Chondrocyte (in vitro differentiated cells): ENCODE measurements around the gene STK24. TPM values are rescaled to one million over a fixed set of nuclear protein-coding genes. Genes with fewer than 3 reads are reported as not detected.

ENCODE experiments used
- DNase-seq: peaks from one replicate; pipeline ENCODE4 v3.0.0; 2021; ENCODE audit warnings: mixed read lengths, low spot score
- H3K27ac Mint-ChIP-seq: one replicate; pipeline ENCODE4 v1.8.0; 2021; ENCODE audit warnings: mild to moderate bottlenecking, moderate library complexity, mixed read lengths; ENCODE audit not compliant: unreplicated experiment
- H3K27me3 Mint-ChIP-seq: 2 replicates; pipeline ENCODE4 v1.8.0; 2021; ENCODE audit warnings: low read depth, mixed read lengths
- H3K36me3 Mint-ChIP-seq: 2 replicates; pipeline ENCODE4 v1.8.0; 2021; ENCODE audit warnings: low read depth, mixed read lengths
- H3K4me1 Mint-ChIP-seq: 2 replicates; pipeline ENCODE4 v1.8.0; 2021; ENCODE audit warnings: low read depth, mild to moderate bottlenecking, mixed read lengths
- H3K4me3 Mint-ChIP-seq: one replicate; pipeline ENCODE4 v1.8.0; 2021; ENCODE audit warnings: mild to moderate bottlenecking, moderate library complexity, mixed read lengths; ENCODE audit not compliant: unreplicated experiment
- H3K9me3 Mint-ChIP-seq: 2 replicates; pipeline ENCODE4 v1.8.0; 2021; ENCODE audit warnings: low read depth, mixed read lengths
- CTCF ChIP-seq: fragments of 200-600 bp; sonication (generic); IDR thresholded peaks from 2 replicates; pipeline ENCODE4 v1.5.0; 2021; ENCODE audit warnings: antibody characterized with exemption, mild to moderate bottlenecking, moderate library complexity
- total RNA-seq: library from RNA; stranded (reverse); gene quantifications from 3 replicates; pipeline ENCODE4 v1.2.1, GENCODE V29; 2021

The STK24 gene
- total RNA-seq, 1 donor from 2014 or later = 100 TPM

GRCh38 chr13:98585946-98586345, 9.0 kb upstream of the STK24 start:
- Mint-ChIP-seq H3K27ac (no peak overlapping the region), H3K4me1 (peaks cover 35% of the 10 kb centered on the region), H3K27me3 (no peaks in the 10 kb centered on the region), H3K4me3 (no peak overlapping the region), H3K36me3 (peaks cover 2% of the 10 kb centered on the region), H3K9me3 (peaks cover 10% of the 10 kb centered on the region)
- TF ChIP-seq CTCF = no peak
- DNase-seq = no peak

DNA sequence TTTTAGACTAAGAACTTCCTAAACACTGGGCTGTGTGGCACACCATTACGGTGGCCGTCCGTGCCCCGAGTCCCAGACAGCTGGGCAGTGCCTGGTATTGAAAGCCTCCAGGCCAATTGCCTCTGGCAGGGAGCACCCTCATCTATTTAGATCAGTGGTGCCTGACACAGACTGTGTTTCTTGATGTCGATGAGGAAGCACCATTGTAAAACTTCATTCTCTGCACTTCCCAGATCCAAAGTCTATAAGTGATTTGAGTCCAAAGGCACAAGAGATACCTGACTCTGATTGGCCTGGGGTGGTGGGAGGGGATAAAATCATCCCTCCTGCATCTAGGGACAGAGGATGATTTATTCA, 8.5 kb upstream of the STK24 start:
- Mint-ChIP-seq H3K27ac (no peak overlapping the region), H3K27me3 (no peaks in the 10 kb centered on the region), H3K36me3 (no peaks in the 10 kb centered on the region), H3K4me3 (no peak overlapping the region), H3K4me1 (peaks cover 35% of the 10 kb centered on the region), H3K9me3 (peaks cover 5% of the 10 kb centered on the region)
- DNase-seq = no peak
- TF ChIP-seq CTCF = no peak

- no peak for TF ChIP-seq CTCF
- Mint-ChIP-seq H3K9me3 (peaks cover 2% of the 10 kb centered on the region), H3K36me3 (no peaks in the 10 kb centered on the region)
Observed at GRCh38 chr13:98584668-98585397, 7.9 kb upstream of the STK24 start.

GRCh38 chr13:98582947-98583346, 6.0 kb upstream of the STK24 start:
- H3K27me3 Mint-ChIP-seq = no peaks in the 10 kb centered on the region
- no peaks in the 10 kb centered on the region for H3K9me3 Mint-ChIP-seq
- no peak for TF ChIP-seq CTCF
- H3K36me3 Mint-ChIP-seq = no peaks in the 10 kb centered on the region
- peak overlapping the region; percentile 24 for H3K27ac Mint-ChIP-seq
- DNase-seq = no peak
- no peak overlapping the region for H3K4me3 Mint-ChIP-seq
- H3K4me1 Mint-ChIP-seq = peaks cover 41% of the 10 kb centered on the region

More at GRCh38 chr13:98584668-98585397, 7.9 kb upstream of the STK24 start:
- no peak for DNase-seq
- no peaks in the 10 kb centered on the region for H3K27me3 Mint-ChIP-seq
- no peak overlapping the region for H3K27ac Mint-ChIP-seq
- no peak overlapping the region for H3K4me3 Mint-ChIP-seq
- H3K4me1 Mint-ChIP-seq = peaks cover 35% of the 10 kb centered on the region

- H3K9me3 Mint-ChIP-seq = no peaks in the 10 kb centered on the region
- DNase-seq = no peak
- no peaks in the 10 kb centered on the region for H3K36me3 Mint-ChIP-seq
- H3K27ac Mint-ChIP-seq = peak overlapping the region; percentile 78
- H3K4me3 Mint-ChIP-seq = no peak overlapping the region
- H3K27me3 Mint-ChIP-seq = no peaks in the 10 kb centered on the region
- no peak for TF ChIP-seq CTCF
- H3K4me1 Mint-ChIP-seq = peaks cover 46% of the 10 kb centered on the region
Observed at GRCh38 chr13:98581971-98582702, 5.2 kb upstream of the STK24 start.
